Gastroesophageal sphincter (tissue), 4 donors: ENCODE data around the gene ZACN. TPM values are rescaled to one million over a fixed set of nuclear protein-coding genes. Genes with fewer than 3 reads are reported as not detected.
"Not testable (repeated sequence)": the region's sequence is repeated elsewhere in the genome, so short reads cannot be mapped to it uniquely, and the experiment has no call there.

Source experiments
- ATAC-seq: fragments of 150-250 bp; one replicate; pipeline ENCODE4 v1.9.1; 2016; ENCODE audit warnings: mild to moderate bottlenecking, moderate library complexity
- H3K27ac ChIP-seq, 4 donors: fragments of 200-600 bp; sonication (generic) in 3 of 4; 1 replicate in 3 of 4; 2 replicates in 1 of 4; pipeline ENCODE4 v1.5.1; 2016 to 2019
- H3K27me3 ChIP-seq: fragments of 200-600 bp; sonication (generic); one replicate; pipeline ENCODE4 v1.5.1; 2019
- H3K36me3 ChIP-seq, 2 donors: fragments of 200-600 bp; sonication (generic); one replicate each; pipeline ENCODE4 v1.5.1; 2019; ENCODE audit warnings: control low read depth in 1 of 2
- H3K4me1 ChIP-seq, 3 donors: fragments of 200-600 bp; sonication (generic); 1 replicate in 2 of 3; 2 replicates in 1 of 3; pipeline ENCODE4 v1.5.1; 2016 to 2019; ENCODE audit warnings: control low read depth in 2 of 3
- H3K4me3 ChIP-seq, 2 donors: fragments of 200-600 bp; sonication (generic); one replicate each; pipeline ENCODE4 v1.5.1; 2019; ENCODE audit warnings: mild to moderate bottlenecking in 1 of 2, moderate library complexity in 1 of 2
- H3K9me3 ChIP-seq, 3 donors: fragments of 200-600 bp; sonication (generic); one replicate each; pipeline ENCODE4 v1.5.1; 2017 to 2019; ENCODE audit warnings: control low read depth in 2 of 3
- EP300 ChIP-seq: sonication (generic); formaldehyde crosslinking; IDR thresholded peaks from one replicate; pipeline ENCODE4 v1.6.1; 2017; ENCODE audit warnings: antibody characterized with exemption, mild to moderate bottlenecking
- POLR2A ChIP-seq, 2 donors: fragments of 450-650 bp; IDR thresholded peaks; one replicate each; pipeline ENCODE4 v1.6.1; 2017; ENCODE audit warnings: antibody characterized with exemption in 2 of 2, mild to moderate bottlenecking in 2 of 2, moderate library complexity in 1 of 2
- POLR2AphosphoS5 ChIP-seq: sonication (generic); formaldehyde crosslinking; IDR thresholded peaks from one replicate; pipeline ENCODE4 v1.6.1; 2017; ENCODE audit warnings: antibody characterized with exemption
- WGBS, 2 donors: methylation state at CpG; one replicate each; pipeline ENCODE4 v1.1.5; 2018; ENCODE audit warnings: low coverage in 1 of 2; 5-methylcytosine and 5-hydroxymethylcytosine counted together
- total RNA-seq, 4 donors: library from RNA; depleted of rRNA; stranded (reverse); fragments of >200 nt; gene quantifications; one replicate each; pipeline ENCODE4 v1.1.0, GENCODE V29; 2016
- TF ChIP-seq, protein P1 (sequence below), 4 experiments: fragments of 200-600 bp in 2 of 4; fragments of 450-650 bp in 2 of 4; sonication (generic) in 1 of 4; IDR thresholded peaks; one replicate each; pipeline ENCODE4 v1.5.1; 2017 to 2019; ENCODE audit warnings: antibody characterized with exemption in 4 of 4, mild to moderate bottlenecking in 2 of 4, moderate library complexity in 2 of 4

Gene ZACN
- total RNA-seq, 4 donors from 2014 or later: not detected

DNA sequence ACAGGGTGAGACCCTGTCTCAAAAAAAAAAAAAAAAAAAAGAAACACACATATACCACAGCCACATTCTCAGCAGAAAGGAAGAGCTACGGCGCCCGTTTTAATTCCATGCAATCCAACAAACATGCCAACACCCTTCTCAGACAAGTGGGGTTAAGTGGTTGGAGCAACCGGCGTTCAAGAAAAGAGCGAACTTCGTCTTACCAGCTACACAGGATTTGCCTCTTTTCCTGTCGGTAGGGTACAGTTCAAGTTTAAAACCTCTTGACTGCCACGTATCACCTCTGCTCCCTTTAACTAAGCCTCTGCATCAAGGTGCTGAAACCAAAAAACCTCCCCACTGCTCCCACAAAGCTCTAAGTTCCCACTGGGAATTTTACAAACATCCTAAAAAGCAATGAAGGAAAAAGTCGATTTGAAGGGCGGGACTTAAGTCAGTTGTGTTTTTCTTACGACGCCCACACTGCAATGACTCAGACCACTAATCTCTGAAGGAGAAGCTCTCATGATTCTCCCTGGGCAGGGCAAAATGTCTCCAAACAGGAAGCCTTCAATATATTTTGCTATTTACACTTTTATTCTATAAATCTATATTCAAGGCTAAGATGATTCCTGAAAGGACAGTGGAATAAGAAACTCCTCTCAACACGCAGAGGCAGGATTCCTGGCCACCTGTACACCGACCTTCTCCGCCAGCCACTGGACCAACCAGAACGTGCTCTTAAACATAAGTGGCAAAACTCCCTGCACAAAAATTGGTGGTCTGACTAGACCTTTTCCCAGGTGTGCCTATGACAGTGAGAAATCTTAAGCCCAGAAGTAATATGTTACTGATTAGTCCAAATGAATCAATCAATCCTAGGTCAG lies 25.5 kb upstream of the ZACN start:
- Histone ChIP-seq H3K4me3 (no peak overlapping the region), H3K27me3 (no peaks in the 10 kb centered on the region), H3K27ac (no peak overlapping the region), H3K9me3 (no peaks in the 10 kb centered on the region), H3K36me3 (peaks cover 0 to 100% of the 10 kb centered on the region in 2 donors), H3K4me1 (no peaks in the 10 kb centered on the region)
- ATAC-seq: no peak
- 71 to 77% methylated on average over 15 to 17 of the region's 17 CpGs for WGBS, 2 donors
- TF ChIP-seq EP300: no peak
- no peak for TF ChIP-seq POLR2AphosphoS5
- TF ChIP-seq, protein P1, sequence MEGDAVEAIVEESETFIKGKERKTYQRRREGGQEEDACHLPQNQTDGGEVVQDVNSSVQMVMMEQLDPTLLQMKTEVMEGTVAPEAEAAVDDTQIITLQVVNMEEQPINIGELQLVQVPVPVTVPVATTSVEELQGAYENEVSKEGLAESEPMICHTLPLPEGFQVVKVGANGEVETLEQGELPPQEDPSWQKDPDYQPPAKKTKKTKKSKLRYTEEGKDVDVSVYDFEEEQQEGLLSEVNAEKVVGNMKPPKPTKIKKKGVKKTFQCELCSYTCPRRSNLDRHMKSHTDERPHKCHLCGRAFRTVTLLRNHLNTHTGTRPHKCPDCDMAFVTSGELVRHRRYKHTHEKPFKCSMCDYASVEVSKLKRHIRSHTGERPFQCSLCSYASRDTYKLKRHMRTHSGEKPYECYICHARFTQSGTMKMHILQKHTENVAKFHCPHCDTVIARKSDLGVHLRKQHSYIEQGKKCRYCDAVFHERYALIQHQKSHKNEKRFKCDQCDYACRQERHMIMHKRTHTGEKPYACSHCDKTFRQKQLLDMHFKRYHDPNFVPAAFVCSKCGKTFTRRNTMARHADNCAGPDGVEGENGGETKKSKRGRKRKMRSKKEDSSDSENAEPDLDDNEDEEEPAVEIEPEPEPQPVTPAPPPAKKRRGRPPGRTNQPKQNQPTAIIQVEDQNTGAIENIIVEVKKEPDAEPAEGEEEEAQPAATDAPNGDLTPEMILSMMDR (IDR thresholded peaks at IDR 0.05): no peak
- TF ChIP-seq POLR2A (IDR thresholded peaks at IDR 0.05): no peak

DNA sequence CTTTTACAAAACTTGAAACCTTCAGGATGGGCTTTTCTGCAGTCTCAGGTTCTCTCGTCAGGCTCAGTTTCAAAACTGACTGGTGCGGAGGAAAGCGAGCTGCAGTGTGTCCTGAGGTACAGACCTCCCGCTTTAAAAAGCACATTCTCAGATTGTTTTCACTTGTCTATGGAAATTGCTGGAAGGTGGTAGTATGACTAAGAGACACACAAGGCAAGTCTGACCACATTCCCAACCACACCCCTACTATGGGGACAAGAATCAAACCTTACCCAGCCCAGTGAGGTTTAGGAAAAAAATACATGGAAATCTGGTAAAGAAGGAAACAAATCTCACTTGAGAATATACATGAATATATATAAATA lies 24.9 kb upstream of the ZACN start:
- Histone ChIP-seq H3K27ac (no peak overlapping the region), H3K27me3 (no peaks in the 10 kb centered on the region), H3K4me3 (no peak overlapping the region), H3K9me3 (no peaks in the 10 kb centered on the region), H3K36me3 (peaks cover 0 to 100% of the 10 kb centered on the region in 2 donors), H3K4me1 (no peaks in the 10 kb centered on the region)
- WGBS, 2 donors: 87% methylated on average over 3 of the region's 4 CpGs; no CpG with 5 or more reads in 1 of the 2 donors
- ATAC-seq: no peak
- TF ChIP-seq POLR2A (IDR thresholded peaks at IDR 0.05) (no peak), EP300 (no peak), POLR2AphosphoS5 (no peak)
- TF ChIP-seq, protein P1 (IDR thresholded peaks at IDR 0.05): no peak

DNA sequence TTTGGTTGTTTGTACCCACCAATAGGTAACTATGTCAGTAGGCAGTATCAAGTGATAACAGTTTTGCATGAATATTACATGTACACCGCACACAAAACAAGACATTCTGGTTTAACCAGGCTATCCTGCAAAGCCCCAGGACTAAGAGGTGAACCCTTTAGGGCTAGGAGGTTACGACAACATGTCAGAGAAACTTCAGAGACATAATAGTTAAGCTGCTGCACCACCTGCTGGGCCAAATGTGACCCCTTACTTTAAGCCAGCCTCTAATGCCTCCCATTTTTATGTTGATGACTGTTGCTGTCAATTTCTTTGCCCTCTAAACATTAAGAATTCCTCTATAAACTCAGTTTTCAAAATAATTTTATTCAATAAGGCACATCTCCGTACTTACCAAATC lies 22.1 kb upstream of the ZACN start:
- peaks cover 7 to 100% of the 10 kb centered on the region in 2 donors for H3K36me3 ChIP-seq
- no peaks in the 10 kb centered on the region for H3K9me3 ChIP-seq
- H3K27ac ChIP-seq: no peak overlapping the region
- no peak overlapping the region for H3K4me3 ChIP-seq
- H3K27me3 ChIP-seq: no peaks in the 10 kb centered on the region
- no peak for TF ChIP-seq POLR2A (IDR thresholded peaks at IDR 0.05)
- no peak for TF ChIP-seq POLR2AphosphoS5
- TF ChIP-seq, protein P1 (IDR thresholded peaks at IDR 0.05): no peak
- no peak for TF ChIP-seq EP300
- H3K4me1 ChIP-seq: no peaks in the 10 kb centered on the region
- 79 to 89% methylated on average over 3 of the region's 3 CpGs for WGBS, 2 donors
- no peak for ATAC-seq

DNA sequence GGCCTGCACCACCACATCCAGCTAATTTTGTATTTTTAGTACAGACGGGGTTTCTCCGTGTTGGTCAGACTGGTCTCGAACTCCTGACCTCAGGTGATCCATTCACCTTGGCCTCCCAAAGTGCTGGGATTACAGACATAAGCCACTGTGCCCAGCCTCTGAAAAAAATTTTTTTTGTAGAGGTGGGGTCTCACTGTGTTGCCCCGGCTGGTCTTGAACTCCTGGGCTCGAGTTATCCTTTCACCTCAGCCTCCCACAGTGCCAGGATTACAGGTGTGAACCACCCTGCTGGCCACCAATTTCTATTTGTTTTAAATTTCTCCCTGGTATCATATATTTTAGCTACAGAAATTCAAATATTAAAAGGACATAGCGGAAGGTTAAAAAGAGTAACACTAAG lies 20.7 kb upstream of the ZACN start:
- not testable (repeated sequence) for H3K4me1 ChIP-seq, ATAC-seq, H3K9me3 ChIP-seq, H3K27me3 ChIP-seq, H3K27ac ChIP-seq, H3K4me3 ChIP-seq
- H3K36me3 ChIP-seq: peaks cover 7 to 96% of the 10 kb centered on the region in 2 donors
- WGBS, 2 donors: 75 to 82% methylated on average over 5 to 6 of the region's 6 CpGs

DNA sequence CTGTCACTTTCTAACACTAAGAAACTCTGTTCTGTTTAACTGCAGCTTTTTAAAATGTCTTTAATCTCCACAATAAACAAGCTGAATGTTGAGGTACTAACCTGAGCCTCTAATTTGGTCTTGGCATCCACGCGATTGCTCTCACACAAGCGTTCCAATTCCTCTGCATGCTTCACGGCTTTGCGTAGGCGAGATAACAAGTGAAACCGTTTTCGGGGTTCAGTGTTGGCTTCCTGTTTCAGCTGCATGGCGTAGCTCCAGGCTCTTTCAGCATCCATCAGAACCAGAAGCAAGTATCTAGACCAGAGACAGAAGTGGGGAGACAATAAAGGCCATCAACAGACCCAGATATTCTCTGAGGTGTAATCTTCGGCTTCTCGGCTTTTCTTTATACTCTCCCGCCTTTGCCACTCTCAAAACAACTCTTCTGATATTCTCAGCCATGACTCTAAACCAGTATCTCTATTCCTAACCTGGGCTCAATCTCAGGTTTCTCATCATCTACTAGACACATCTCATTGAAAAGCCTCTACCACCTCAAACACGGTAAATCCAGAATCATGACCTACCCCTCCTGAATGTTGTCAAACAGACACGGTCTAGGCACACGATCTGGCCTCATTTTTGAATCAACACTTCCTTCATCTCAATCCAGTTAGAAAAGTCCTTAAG lies 15.0 kb upstream of the ZACN start:
- no peak for TF ChIP-seq POLR2AphosphoS5
- TF ChIP-seq, protein P1 (IDR thresholded peaks at IDR 0.05): no peak
- TF ChIP-seq EP300: no peak
- no peak for TF ChIP-seq POLR2A (IDR thresholded peaks at IDR 0.05)
- H3K4me3 ChIP-seq: no peak overlapping the region
- no peak overlapping the region for H3K27ac ChIP-seq
- peaks cover 0 to 1% (median 0%) of the 10 kb centered on the region in 3 donors for H3K4me1 ChIP-seq
- no peaks in the 10 kb centered on the region for H3K9me3 ChIP-seq
- ATAC-seq: no peak
- 87 to 89% methylated on average over 6 to 15 of the region's 15 CpGs for WGBS, 2 donors
- no peaks in the 10 kb centered on the region for H3K27me3 ChIP-seq
- H3K36me3 ChIP-seq: peaks cover 10 to 94% of the 10 kb centered on the region in 2 donors
